K562 (cell line): ENCODE data around the gene HNRNPK. TPM values are rescaled to one million over a fixed set of nuclear protein-coding genes. Genes with fewer than 3 reads are reported as not detected.
A peak's percentile ranks its signal among the peaks of the same experiment; 100 is the strongest.
"Not testable (repeated sequence)": the region's sequence is repeated elsewhere in the genome, so short reads cannot be mapped to it uniquely, and the experiment has no call there.

Source experiments
- ATAC-seq: fragments of 200-7000 bp; cut with Tn5 transposase; 3 replicates; pipeline ENCODE4 v1.9.1; 2020; ENCODE audit warnings: moderate library complexity
- BruUV-seq: library from RNA; stranded (reverse); fragments of 400-500 nt; replicated peaks from 2 replicates; lab custom pipeline; 2021; lab: Mats Ljungman, UMichigan
- CTCF ChIA-PET: fragments of 300-600 bp; formaldehyde crosslinking; extraction: SDS; loops from one replicate; lab custom pipeline; 2021; ENCODE audit warnings: low intra/inter-chr PET ratio; lab: Yijun Ruan, JAX
- POLR2A ChIA-PET: fragments of 300-600, 350-650 bp; sonication (Branson Sonifier 250); formaldehyde crosslinking; extraction: SDS; loops from one replicate; lab custom pipeline; 2021; ENCODE audit warnings: antibody characterized with exemption, inconsistent platforms; lab: Yijun Ruan, JAX
- DNase-seq, 4 experiments: peaks; one replicate each; pipeline versions ENCODE4 v3.0.0 to v3.0.0-alpha.2; 2011 to 2018; ENCODE audit warnings: low spot score in 3 of 4, mixed read lengths in 3 of 4; ENCODE audit errors: extremely low read depth in 1 of 4
- FAIRE-seq: peaks from 2 replicates; lab custom pipeline; 2011; peaks lifted over from hg19 to GRCh38; lab: Jason Lieb, UNC
- H2AFZ ChIP-seq: 2 replicates; pipeline ENCODE4 v1.6.0; 2011; ENCODE audit warnings: low read depth, low read length, control low read depth, inconsistent platforms
- H3K27ac ChIP-seq: fragments of 200-600 bp; 3 replicates; pipeline ENCODE4 v1.8.0; 2011; ENCODE audit warnings: low read depth, mild to moderate bottlenecking, control low read depth, inconsistent platforms, low read length, moderate library complexity, mixed read lengths; ENCODE audit errors: extremely low read depth
- H3K27me3 ChIP-seq, 2 experiments: fragments of 300-600 bp in 1 of 2; 2 replicates in 1 of 2; 3 replicates in 1 of 2; pipeline versions ENCODE4 v1.6.0 to v1.8.0; 2011; ENCODE audit warnings: inconsistent platforms in 2 of 2, low read length in 2 of 2, mild to moderate bottlenecking in 1 of 2, mixed read lengths in 1 of 2, moderate library complexity in 1 of 2; ENCODE audit not compliant: control insufficient read depth in 2 of 2, insufficient read depth in 2 of 2
- H3K36me3 ChIP-seq: fragments of 300-600 bp; 3 replicates; pipeline ENCODE4 v1.8.0; 2011; ENCODE audit warnings: mild to moderate bottlenecking, low read length, inconsistent platforms; ENCODE audit not compliant: control insufficient read depth, insufficient read depth
- H3K4me1 ChIP-seq, 2 experiments: fragments of 200-600 bp in 1 of 2; replicated peaks in 1 of 2; 2 replicates in 1 of 2; 3 replicates in 1 of 2; pipeline versions ENCODE4 v1.5.1 to v1.8.0; 2011; ENCODE audit warnings: inconsistent platforms in 2 of 2, low read length in 2 of 2, mild to moderate bottlenecking in 1 of 2, mixed read lengths in 1 of 2, moderate library complexity in 1 of 2; ENCODE audit not compliant: control insufficient read depth in 2 of 2, insufficient read depth in 2 of 2
- H3K4me2 ChIP-seq: 2 replicates; pipeline ENCODE4 v1.6.1; 2011; ENCODE audit warnings: low read length, control low read depth, inconsistent platforms, mixed read lengths; ENCODE audit not compliant: insufficient read depth
- H3K4me3 ChIP-seq: fragments of 200-600 bp; sonication (generic), shearing (Covaris generic); 2 replicates; pipeline ENCODE4 v1.5.1; 2016; ENCODE audit warnings: control low read depth, inconsistent platforms
- H3K79me2 ChIP-seq: fragments of 200-600 bp; 3 replicates; pipeline ENCODE4 v1.8.0; 2011; ENCODE audit warnings: low read length, inconsistent platforms; ENCODE audit not compliant: control insufficient read depth, insufficient read depth
- H3K9ac ChIP-seq, 2 experiments: 2 replicates each; pipeline versions ENCODE4 v1.6.0 to v1.6.1; 2011; ENCODE audit warnings: low read depth in 2 of 2, low read length in 2 of 2, control low read depth in 1 of 2, inconsistent platforms in 1 of 2, mild to moderate bottlenecking in 1 of 2, mixed read lengths in 1 of 2; ENCODE audit not compliant: insufficient read depth in 1 of 2
- H3K9me1 ChIP-seq: one replicate; pipeline ENCODE4 v1.6.0; 2011; ENCODE audit warnings: inconsistent platforms, mild to moderate bottlenecking, low read length, moderate library complexity; ENCODE audit not compliant: control insufficient read depth, insufficient read depth
- H3K9me3 ChIP-seq: replicated peaks from 2 replicates; pipeline ENCODE4 v1.5.1; 2011; ENCODE audit warnings: low read depth, low read length, inconsistent platforms; ENCODE audit not compliant: control insufficient read depth, insufficient read depth
- H4K20me1 ChIP-seq: replicated peaks from 2 replicates; pipeline ENCODE4 v1.6.1; 2011; ENCODE audit warnings: low read length, inconsistent platforms, mixed read lengths; ENCODE audit not compliant: control insufficient read depth, insufficient read depth
- ARNT ChIP-seq, 2 experiments: fragments of 450-650 bp; IDR thresholded peaks; 2 replicates each; pipeline ENCODE4 v1.6.1; 2016; ENCODE audit warnings: mild to moderate bottlenecking in 1 of 2
- ATF7 ChIP-seq: fragments of 450-650 bp; IDR thresholded peaks from 2 replicates; pipeline ENCODE4 v1.7.1; 2014; ENCODE audit warnings: mild to moderate bottlenecking, moderate library complexity
- DPF2 ChIP-seq: fragments of 450-650 bp; IDR thresholded peaks from 2 replicates; pipeline ENCODE4 v1.6.1; 2016
- MXI1 ChIP-seq: IDR thresholded peaks from 2 replicates; pipeline ENCODE4 v1.6.1; 2011; ENCODE audit warnings: low read depth, mild to moderate bottlenecking, improper control_type of control experiment, low read length
- NFIC ChIP-seq: fragments of 450-650 bp; IDR thresholded peaks from 2 replicates; pipeline ENCODE4 v1.6.1; 2017; ENCODE audit warnings: mild to moderate bottlenecking, inconsistent platforms
- TSHZ1 ChIP-seq: fragments of 250-450 bp; sonication (Bioruptor Pico); IDR thresholded peaks from 2 replicates; pipeline ENCODE4 v1.4.0; 2020; ENCODE audit warnings: mild to moderate bottlenecking, moderate library complexity
- YY1 ChIP-seq, 3 experiments: IDR thresholded peaks; 2 replicates each; pipeline ENCODE4 v1.6.1; 2011; ENCODE audit warnings: low read length in 2 of 3, mild to moderate bottlenecking in 2 of 3, moderate library complexity in 2 of 3, borderline replicate concordance in 1 of 3, control low read depth in 1 of 3, low read depth in 1 of 3; ENCODE audit not compliant: insufficient read depth in 3 of 3, insufficient replicate concordance in 2 of 3, control insufficient read depth in 1 of 3, insufficient read length in 1 of 3; ENCODE audit errors: extremely low read depth in 1 of 3
- ZNF175 ChIP-seq: fragments of 200-800 bp; sonication (Bioruptor generic); IDR thresholded peaks from 2 replicates; pipeline ENCODE4 v1.6.1; 2016; ENCODE audit warnings: low read depth, mild to moderate bottlenecking, missing genetic modification characterization, missing compliant biosample characterization
- WGBS: fragments of 100-300 bp; shearing (Covaris generic); methylation state at CpG from one replicate; pipeline ENCODE4 v1.1.6; 2016; ENCODE audit warnings: low coverage, mixed read lengths; ENCODE audit not compliant: insufficient coverage; ENCODE audit errors: missing lambda C conversion rate; 5-methylcytosine and 5-hydroxymethylcytosine counted together
- in situ Hi-C: fragments of 300-500 bp; cut with MboI; formaldehyde crosslinking; loops from 4 replicates; pipeline ENCODE4 v1.15.0; 2018; ENCODE audit warnings: inconsistent platforms, mixed read lengths
- intact Hi-C: fragments of 100-400 bp; cut with micrococcal nuclease; formaldehyde crosslinking; loops from 2 replicates; pipeline ENCODE4 v1.14.2; 2022
- polyA plus RNA-seq, 8 experiments: library from polyadenylated mRNA; depleted of rRNA in 4 of 8; stranded (reverse) in 5 of 8; unstranded in 3 of 8; fragments of >200 nt; fragmentation: Nextera tagmentation in 2 of 8; fragmentation: Illumina TruSeq in 1 of 8; extraction: Ambion mirVana in 2 of 8; extraction: Trizol in 1 of 8; gene quantifications; 2 replicates each; pipeline versions ENCODE4 v1.2.1 to v1.2.3, GENCODE V29; 2011 to 2014; ENCODE audit warnings: inconsistent platforms in 1 of 8, missing spikeins in 1 of 8
- total RNA-seq, 7 experiments: library from RNA; depleted of rRNA in 6 of 7; stranded (reverse); fragments of >200 nt in 6 of 7; fragmentation: Illumina TruSeq in 2 of 7; extraction: Trizol in 2 of 7; gene quantifications; 2 replicates each; pipeline versions ENCODE4 v1.2.1 to v1.2.3, GENCODE V29; 2011 to 2021; ENCODE audit warnings: low replicate concordance in 1 of 7
- TF ChIP-seq, protein P1 (sequence below): fragments of 250-450 bp; sonication (Bioruptor Pico); IDR thresholded peaks from 2 replicates; pipeline ENCODE4 v1.6.1; 2021; ENCODE audit warnings: mild to moderate bottlenecking

The HNRNPK gene
- total and polyA plus RNA-seq, 9 of the 15 experiments (the other 6 are each of a cell fraction or from before 2014, with no cell fraction given): 224 to 883 (median 618) TPM

DNA sequence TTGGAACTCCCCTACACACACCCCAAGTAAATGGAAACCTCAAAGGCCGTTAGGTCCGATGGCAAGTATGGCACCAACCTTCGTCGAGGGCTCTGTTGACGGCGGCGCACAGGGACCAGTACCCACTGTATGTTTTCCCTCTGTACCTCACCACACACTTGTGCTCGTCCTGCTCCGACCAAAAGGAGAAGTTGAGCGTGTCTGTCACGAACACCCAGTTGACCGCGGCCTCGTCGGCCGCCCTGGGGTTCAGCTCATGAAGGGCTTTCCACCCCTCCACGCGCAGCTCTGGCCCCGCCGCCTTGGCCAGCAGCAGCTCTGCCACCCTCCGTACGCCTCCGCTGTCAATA, 24.0 kb downstream of the HNRNPK start (continued):
- TF ChIP-seq, protein P1, sequence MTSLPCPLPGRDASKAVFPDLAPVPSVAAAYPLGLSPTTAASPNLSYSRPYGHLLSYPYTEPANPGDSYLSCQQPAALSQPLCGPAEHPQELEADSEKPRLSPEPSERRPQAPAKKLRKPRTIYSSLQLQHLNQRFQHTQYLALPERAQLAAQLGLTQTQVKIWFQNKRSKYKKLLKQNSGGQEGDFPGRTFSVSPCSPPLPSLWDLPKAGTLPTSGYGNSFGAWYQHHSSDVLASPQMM (CRISPR knock-in tag): no peak
- TF ChIP-seq MXI1 (no peak), TSHZ1 (CRISPR knock-in tag) (no peak), DPF2 (no peak), NFIC (0 out of 2 replicates have a peak, but pooled peaks have one; percentile 4), ARNT (IDR thresholded peaks at IDR 0.05) (no peak), ZNF175 (CRISPR knock-in tag) (0 out of 2 replicates have a peak, but pooled peaks have one; percentile 6), ATF7 (no peak), YY1 (IDR thresholded peaks at IDR 0.05; ENCODE audit: borderline replicate concordance in 1 of 3, control insufficient read depth in 1 of 3, extremely low read depth in 1 of 3, insufficient read depth in 3 of 3, insufficient read length in 1 of 3, insufficient replicate concordance in 2 of 3, low read depth in 1 of 3, low read length in 2 of 3) (peak in 1 of 3 experiments; percentile 6)

GRCh38 chr9:83948096-83948495, 31.9 kb downstream of the HNRNPK start:
- CTCF ChIA-PET, in situ Hi-C loops, H3K9me3 ChIP-seq, DNase-seq, H2AFZ ChIP-seq, ATAC-seq, H3K4me2 ChIP-seq, H3K9ac ChIP-seq, FAIRE-seq, H3K9me1 ChIP-seq, H3K27me3 ChIP-seq, H3K4me3 ChIP-seq, H3K27ac ChIP-seq, BruUV-seq, H3K79me2 ChIP-seq, H3K4me1 ChIP-seq, POLR2A ChIA-PET, intact Hi-C loops, H4K20me1 ChIP-seq: not testable (repeated sequence)
- peaks cover 34% of the 10 kb centered on the region; the same call in 1 of the 3 replicates for H3K36me3 ChIP-seq
- no CpG with 5 or more reads among the region's 39 CpGs for whole genome bisulfite sequencing
